OCI-LY1 (cell line): ENCODE data around the gene USP38.

Experiments
- H2AFZ ChIP-seq: fragments of 200-600 bp; sonication (generic), shearing (Covaris generic); 2 replicates; pipeline ENCODE4 v1.6.0; 2014; ENCODE audit warnings: antibody characterized with exemption, mild to moderate bottlenecking, low read length
- H3F3A ChIP-seq: fragments of 200-600 bp; sonication (generic), shearing (Covaris generic); 2 replicates; pipeline ENCODE4 v1.6.0; 2014; ENCODE audit warnings: mild to moderate bottlenecking, antibody characterized with exemption, low read length, moderate library complexity; ENCODE audit not compliant: insufficient read depth
- H3K27ac ChIP-seq: fragments of 200-600 bp; sonication (generic); 2 replicates; pipeline ENCODE4 v1.5.1; 2014; ENCODE audit warnings: low read length, mixed run types, mild to moderate bottlenecking, low read depth; ENCODE audit not compliant: poor library complexity, severe bottlenecking
- H3K27me3 ChIP-seq: fragments of 200-600 bp; sonication (generic); 2 replicates; pipeline ENCODE4 v1.6.0; 2014; ENCODE audit warnings: antibody characterized with exemption, mild to moderate bottlenecking, low read length, moderate library complexity; ENCODE audit not compliant: insufficient read depth
- H3K36me3 ChIP-seq: fragments of 200-600 bp; sonication (generic); 2 replicates; pipeline ENCODE4 v1.6.1; 2014; ENCODE audit warnings: mild to moderate bottlenecking, antibody characterized with exemption, low read length, moderate library complexity, mixed read lengths; ENCODE audit not compliant: insufficient read depth
- H3K4me1 ChIP-seq: fragments of 200-600 bp; sonication (generic); 2 replicates; pipeline ENCODE4 v1.5.1; 2014; ENCODE audit warnings: mild to moderate bottlenecking, low read length, moderate library complexity; ENCODE audit not compliant: insufficient read depth, severe bottlenecking
- H3K4me2 ChIP-seq: fragments of 200-600 bp; sonication (generic), shearing (Covaris generic); 2 replicates; pipeline ENCODE4 v1.6.1; 2014; ENCODE audit warnings: low read length
- H3K4me3 ChIP-seq: fragments of 200-600 bp; sonication (generic); 2 replicates; pipeline ENCODE4 v1.5.1; 2014; ENCODE audit warnings: low read length, low read depth, mild to moderate bottlenecking, mixed read lengths; ENCODE audit not compliant: poor library complexity, severe bottlenecking
- H3K79me2 ChIP-seq: fragments of 200-600 bp; shearing (Covaris generic); 2 replicates; pipeline ENCODE4 v1.6.1; 2016; ENCODE audit warnings: mixed run types, low read length, mixed read lengths; ENCODE audit not compliant: insufficient read depth
- H3K9ac ChIP-seq: fragments of 200-600 bp; sonication (generic), shearing (Covaris generic); 2 replicates; pipeline ENCODE4 v1.6.1; 2014; ENCODE audit warnings: mild to moderate bottlenecking, low read length, mixed read lengths
- H3K9me2 ChIP-seq: fragments of 200-600 bp; sonication (generic), shearing (Covaris generic); 2 replicates; pipeline ENCODE4 v1.6.1; 2014; ENCODE audit warnings: low read depth, mild to moderate bottlenecking, low read length, mixed read lengths
- H3K9me3 ChIP-seq: fragments of 200-600 bp; shearing (Covaris generic); 2 replicates; pipeline ENCODE4 v1.6.1; 2014; ENCODE audit warnings: low read length, mixed read lengths
- H4K20me1 ChIP-seq: fragments of 200-600 bp; sonication (generic), shearing (Covaris generic); 2 replicates; pipeline ENCODE4 v1.6.0; 2016; ENCODE audit warnings: mild to moderate bottlenecking, low read length; ENCODE audit not compliant: insufficient read depth
- EZH2 ChIP-seq: fragments of 200-600 bp; sonication (generic), shearing (Covaris generic); IDR thresholded peaks from 2 replicates; pipeline ENCODE4 v1.8.0; 2017; ENCODE audit warnings: borderline replicate concordance, mixed run types, mild to moderate bottlenecking, antibody characterized with exemption, low read length, moderate library complexity, mixed read lengths
- TF ChIP-seq, protein P1 (sequence below): fragments of 200-600 bp; sonication (generic), shearing (Covaris generic); IDR thresholded peaks from 2 replicates; pipeline ENCODE4 v1.5.1; 2017; ENCODE audit warnings: mild to moderate bottlenecking, antibody characterized with exemption, low read length, moderate library complexity, mixed read lengths

USP38 gene

DNA sequence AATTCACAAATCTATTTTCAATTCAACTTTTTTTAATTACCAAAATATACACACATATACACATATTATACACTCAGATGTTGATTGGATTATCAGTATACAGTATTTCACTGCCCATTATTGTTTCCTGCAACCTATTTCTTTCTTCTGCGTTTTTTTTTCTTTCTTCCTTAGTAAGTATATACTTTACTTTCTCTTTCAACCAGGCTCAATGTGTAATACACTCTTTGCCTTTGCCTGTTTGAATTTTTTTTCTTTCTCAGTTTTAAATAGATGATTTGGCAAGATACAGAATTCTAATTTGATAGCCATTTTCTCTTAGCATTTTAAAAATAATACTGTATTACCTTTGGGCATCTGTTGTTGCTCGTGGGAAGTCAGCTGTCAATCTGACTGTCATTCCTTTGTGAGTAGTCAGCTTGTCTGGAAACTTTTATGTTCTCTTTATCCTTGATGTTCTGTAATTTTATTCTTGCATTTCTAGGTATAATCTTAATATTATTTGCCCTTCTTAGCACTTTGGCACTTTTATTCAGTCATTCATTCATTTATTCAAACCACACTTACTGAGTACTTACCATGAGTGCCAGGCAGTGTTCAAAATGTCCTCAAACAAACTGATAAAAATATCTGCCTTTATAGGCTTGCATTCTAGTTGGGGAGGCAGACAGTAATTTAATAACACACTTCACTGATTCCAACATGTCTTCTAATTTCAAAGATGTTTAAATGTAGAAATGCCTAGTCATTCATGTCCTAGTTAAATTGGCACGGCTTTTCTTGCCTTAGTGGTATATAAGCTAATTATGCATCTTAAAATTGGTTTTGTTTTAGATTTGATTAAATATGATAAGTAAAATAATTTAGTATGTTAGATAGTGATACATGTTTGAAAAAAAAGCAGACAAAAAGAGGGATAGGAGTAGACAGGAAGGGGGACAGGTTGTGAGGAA is 3.7 kb downstream of the USP38 start:
- TF ChIP-seq, protein P1, sequence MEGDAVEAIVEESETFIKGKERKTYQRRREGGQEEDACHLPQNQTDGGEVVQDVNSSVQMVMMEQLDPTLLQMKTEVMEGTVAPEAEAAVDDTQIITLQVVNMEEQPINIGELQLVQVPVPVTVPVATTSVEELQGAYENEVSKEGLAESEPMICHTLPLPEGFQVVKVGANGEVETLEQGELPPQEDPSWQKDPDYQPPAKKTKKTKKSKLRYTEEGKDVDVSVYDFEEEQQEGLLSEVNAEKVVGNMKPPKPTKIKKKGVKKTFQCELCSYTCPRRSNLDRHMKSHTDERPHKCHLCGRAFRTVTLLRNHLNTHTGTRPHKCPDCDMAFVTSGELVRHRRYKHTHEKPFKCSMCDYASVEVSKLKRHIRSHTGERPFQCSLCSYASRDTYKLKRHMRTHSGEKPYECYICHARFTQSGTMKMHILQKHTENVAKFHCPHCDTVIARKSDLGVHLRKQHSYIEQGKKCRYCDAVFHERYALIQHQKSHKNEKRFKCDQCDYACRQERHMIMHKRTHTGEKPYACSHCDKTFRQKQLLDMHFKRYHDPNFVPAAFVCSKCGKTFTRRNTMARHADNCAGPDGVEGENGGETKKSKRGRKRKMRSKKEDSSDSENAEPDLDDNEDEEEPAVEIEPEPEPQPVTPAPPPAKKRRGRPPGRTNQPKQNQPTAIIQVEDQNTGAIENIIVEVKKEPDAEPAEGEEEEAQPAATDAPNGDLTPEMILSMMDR, result no peak
- no peak for TF ChIP-seq EZH2
- Histone ChIP-seq H3K27me3 (no peaks in the 10 kb centered on the region), H3K4me2 (peak overlapping the region; percentile 67), H3K36me3 (peaks cover 45% of the 10 kb centered on the region; the same call in 1 of the 2 replicates), H3K4me3 (peak overlapping the region; percentile 88), H3K4me1 (peaks cover 47% of the 10 kb centered on the region), H2AFZ (no peak overlapping the region), H3K27ac (no peak overlapping the region), H3K9me2 (no peaks in the 10 kb centered on the region), H3K9ac (no peak overlapping the region; the same call in 1 of the 2 replicates), H3K79me2 (peaks cover 51% of the 10 kb centered on the region), H4K20me1 (no peaks in the 10 kb centered on the region), H3K9me3 (no peaks in the 10 kb centered on the region), H3F3A (no peaks in the 10 kb centered on the region)

DNA sequence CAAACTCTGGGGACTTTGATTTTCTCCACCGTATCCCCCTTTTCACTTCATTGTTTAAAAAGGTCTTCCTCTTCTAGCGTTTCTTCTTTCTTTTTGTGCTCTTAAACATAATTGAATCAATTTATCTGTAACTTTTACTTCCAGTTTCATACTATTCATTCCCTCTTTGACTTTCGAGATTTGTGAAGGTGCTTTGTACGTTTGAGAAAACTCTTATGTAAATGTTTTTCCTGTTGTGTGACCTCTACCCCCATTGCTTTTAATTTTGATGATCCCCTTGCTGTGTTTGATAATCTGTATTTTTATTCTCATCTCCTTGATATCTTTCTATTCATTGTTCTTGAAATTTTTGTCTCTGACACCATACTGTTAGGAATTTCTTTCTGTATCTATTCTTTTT is 4.8 kb downstream of the USP38 start:
- no peak overlapping the region for H3K9ac ChIP-seq
- peak overlapping the region; percentile 22 for H3K4me3 ChIP-seq
- no peaks in the 10 kb centered on the region for H4K20me1 ChIP-seq
- no peaks in the 10 kb centered on the region for H3K27me3 ChIP-seq
- no peaks in the 10 kb centered on the region for H3K9me2 ChIP-seq
- peaks cover 41% of the 10 kb centered on the region for H3K4me1 ChIP-seq
- no peak overlapping the region for H2AFZ ChIP-seq
- TF ChIP-seq, protein P1, result no peak
- TF ChIP-seq EZH2, result no peak
- peak overlapping the region; percentile 67 for H3K4me2 ChIP-seq
- peaks cover 45% of the 10 kb centered on the region for H3K79me2 ChIP-seq
- H3K9me3 ChIP-seq, result no peaks in the 10 kb centered on the region
- no peak overlapping the region for H3K27ac ChIP-seq
- H3F3A ChIP-seq, result no peaks in the 10 kb centered on the region
- H3K36me3 ChIP-seq, result peaks cover 53% of the 10 kb centered on the region; the same call in 1 of the 2 replicates

DNA sequence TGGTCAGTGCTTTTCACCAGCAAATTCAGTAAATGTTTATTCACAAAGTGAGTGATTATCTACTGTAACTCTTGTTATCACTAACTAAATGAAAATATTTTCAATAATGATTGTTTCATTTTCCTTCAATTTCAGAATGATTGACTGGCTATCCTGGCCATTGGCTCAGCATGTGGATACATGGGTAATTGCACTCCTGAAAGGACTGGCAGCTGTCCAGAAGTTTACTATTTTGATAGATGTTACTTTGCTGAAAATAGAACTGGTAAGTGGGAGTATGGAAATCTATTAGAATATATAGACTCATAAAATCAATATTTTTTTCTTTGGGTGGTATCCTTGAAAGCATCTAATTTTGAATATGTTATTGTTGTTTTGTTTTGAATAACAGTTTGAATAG is 10.9 kb downstream of the USP38 start:
- peaks cover 84% of the 10 kb centered on the region for H3K36me3 ChIP-seq
- H3K79me2 ChIP-seq, result no peaks in the 10 kb centered on the region
- no peak overlapping the region for H3K4me3 ChIP-seq
- no peak overlapping the region for H3K9ac ChIP-seq
- no peaks in the 10 kb centered on the region for H3F3A ChIP-seq
- TF ChIP-seq, protein P1, result no peak
- TF ChIP-seq EZH2, result no peak
- no peaks in the 10 kb centered on the region for H3K27me3 ChIP-seq
- H3K4me1 ChIP-seq, result no peaks in the 10 kb centered on the region
- H4K20me1 ChIP-seq, result no peaks in the 10 kb centered on the region
- H2AFZ ChIP-seq, result no peak overlapping the region
- H3K4me2 ChIP-seq, result no peak overlapping the region
- no peaks in the 10 kb centered on the region for H3K9me3 ChIP-seq
- no peak overlapping the region for H3K27ac ChIP-seq
- no peaks in the 10 kb centered on the region for H3K9me2 ChIP-seq
